ENCODE results near the gene FBRSL1. TPM values are rescaled to one million over a fixed set of nuclear protein-coding genes. Genes with fewer than 3 reads are reported as not detected.

Gene FBRSL1
- total and polyA plus RNA-seq, 8 donors = 31.1 to 62.5 (median 44.2) TPM

- no peak for ATAC-seq
- TF ChIP-seq CTCF (IDR thresholded peaks at IDR 0.05) = no peak
- Histone ChIP-seq H3K27me3 (no peaks in the 10 kb centered on the region), H3K27ac (no peak overlapping the region), H3K36me3 (no peaks in the 10 kb centered on the region), H3K4me3 (no peak overlapping the region), H3K9me3 (no peaks in the 10 kb centered on the region), H3K4me1 (no peaks in the 10 kb centered on the region)
- no peak for FAIRE-seq
- WGBS, 2 donors = 76 to 78% methylated on average over 19 of the region's 19 CpGs
- intact Hi-C loops (cut with DNase I) = no loop called here
- peak in 2 of 6 donors; percentile 18 to 42 for DNase-seq
These were observed 12.1 kb upstream of the FBRSL1 start for GRCh38 chr12:132477703-132478432.

GRCh38 chr12:132478433-132478803 is 11.5 kb upstream of the FBRSL1 start:
- TF ChIP-seq CTCF (IDR thresholded peaks at IDR 0.05) = no peak
- H3K27ac ChIP-seq = no peak overlapping the region
- FAIRE-seq (no peak), DNase-seq (peak in 2 of 6 donors; percentile 20 to 49), ATAC-seq (no peak)
- no peaks in the 10 kb centered on the region for H3K36me3 ChIP-seq
- 83 to 91% methylated on average over 15 of the region's 15 CpGs for WGBS, 2 donors
- H3K4me3 ChIP-seq = no peak overlapping the region
- H3K9me3 ChIP-seq = no peaks in the 10 kb centered on the region
- no peaks in the 10 kb centered on the region for H3K4me1 ChIP-seq
- intact Hi-C loops (cut with DNase I) = no loop called here
- no peaks in the 10 kb centered on the region for H3K27me3 ChIP-seq

GRCh38 chr12:132478845-132479244 is 11.1 kb upstream of the FBRSL1 start:
- FAIRE-seq = no peak
- intact Hi-C loops (cut with DNase I) = no loop called here
- TF ChIP-seq CTCF (IDR thresholded peaks at IDR 0.05) = no peak
- Histone ChIP-seq H3K4me1 (no peaks in the 10 kb centered on the region), H3K27me3 (no peaks in the 10 kb centered on the region), H3K4me3 (no peak overlapping the region), H3K36me3 (no peaks in the 10 kb centered on the region), H3K27ac (no peak overlapping the region), H3K9me3 (no peaks in the 10 kb centered on the region)
- ATAC-seq = no peak
- peak in 2 of 6 donors; percentile 44 to 62 for DNase-seq
- WGBS, 2 donors = 91 to 95% methylated on average over 16 of the region's 16 CpGs

- TF ChIP-seq CTCF (IDR thresholded peaks at IDR 0.05) = no peak
- H3K27me3 ChIP-seq = no peaks in the 10 kb centered on the region
- no peaks in the 10 kb centered on the region for H3K4me1 ChIP-seq
- FAIRE-seq = no peak
- peak in 2 of 6 donors; percentile 7 to 51 for DNase-seq
- H3K4me3 ChIP-seq = no peak overlapping the region
- WGBS, 2 donors = 91 to 92% methylated on average over 13 of the region's 13 CpGs
- intact Hi-C loops (cut with DNase I) = no loop called here
- no peak overlapping the region for H3K27ac ChIP-seq
- no peak for ATAC-seq
- H3K9me3 ChIP-seq = no peaks in the 10 kb centered on the region
- H3K36me3 ChIP-seq = no peaks in the 10 kb centered on the region
These were observed 10.7 kb upstream of the FBRSL1 start for GRCh38 chr12:132479291-132479690.

- no peak for TF ChIP-seq CTCF (IDR thresholded peaks at IDR 0.05)
- H3K9me3 ChIP-seq = no peaks in the 10 kb centered on the region
- H3K4me1 ChIP-seq = no peaks in the 10 kb centered on the region
- WGBS, 2 donors = 79 to 81% methylated on average over 38 of the region's 38 CpGs
- no peaks in the 10 kb centered on the region for H3K27me3 ChIP-seq
- ATAC-seq (no peak), FAIRE-seq (no peak), DNase-seq (peak in 3 of 6 donors; percentile 15 to 50 (median 48))
- H3K36me3 ChIP-seq = no peaks in the 10 kb centered on the region
- no peak overlapping the region for H3K27ac ChIP-seq
- intact Hi-C loops (cut with DNase I) = no loop called here
- no peak overlapping the region for H3K4me3 ChIP-seq
These were observed 9.9 kb upstream of the FBRSL1 start for GRCh38 chr12:132479938-132480622.

Measured in pancreas (tissue), 10 donors.